Fibroblast of skin of scalp (primary cell): Measurements from ENCODE around the gene ERMAP.
"Not testable (repeated sequence)": the region's sequence is repeated elsewhere in the genome, so short reads cannot be mapped to it uniquely, and the experiment has no call there.

Experiments
- DNase-seq: peaks from one replicate; pipeline ENCODE4 v3.0.0-alpha.2; 2013

Gene ERMAP

DNA sequence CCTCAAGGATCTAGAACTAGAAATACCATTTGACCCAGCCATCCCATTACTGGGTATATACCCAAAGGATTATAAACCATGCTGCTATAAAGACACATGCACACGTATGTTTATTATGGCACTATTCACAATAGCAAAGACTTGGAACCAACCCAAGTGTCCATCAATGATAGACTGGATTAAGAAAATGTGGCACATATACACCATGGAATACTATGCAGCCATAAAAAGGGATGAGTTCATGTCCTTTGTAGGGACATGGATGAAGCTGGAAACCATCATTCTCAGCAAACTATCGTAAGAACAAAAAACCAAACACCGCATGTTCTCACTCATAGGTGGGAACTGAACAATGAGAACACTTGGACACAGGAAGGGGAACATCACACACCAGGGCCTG, 2.1 kb upstream of the ERMAP start:
- DNase-seq, result not testable (repeated sequence)

DNA sequence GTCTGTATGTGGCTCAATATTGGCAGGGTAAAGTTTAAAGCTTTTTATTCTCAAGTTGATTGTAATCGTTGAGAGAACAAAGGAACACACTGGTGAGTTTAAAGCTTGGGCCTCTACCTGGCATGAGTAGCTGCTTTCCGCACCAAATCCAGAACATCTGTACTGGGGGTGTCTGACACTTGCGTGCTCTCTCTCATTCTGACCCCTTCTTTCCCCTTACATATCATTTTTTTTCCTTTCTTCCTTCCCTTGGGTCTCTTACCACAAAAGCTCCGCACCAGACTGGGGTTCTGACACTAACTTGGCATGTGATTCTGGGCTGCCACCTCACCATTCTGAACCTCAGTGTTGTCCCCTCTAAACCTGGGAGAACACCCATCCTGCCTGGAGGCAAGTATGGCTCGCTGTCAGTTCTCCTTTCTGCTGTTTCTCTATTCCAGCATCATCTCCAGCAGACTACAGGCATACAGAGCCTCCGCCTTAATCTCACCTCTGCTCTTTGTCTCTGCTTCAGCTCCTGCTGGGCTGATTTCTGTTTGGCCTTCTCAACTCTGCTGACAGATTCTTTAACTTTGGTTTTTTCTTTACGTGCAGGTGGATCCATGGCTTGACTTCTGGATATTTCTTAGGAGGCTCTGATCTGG, 859 bp upstream of the ERMAP start:
- no peak for DNase-seq

GRCh38 chr1:42817440-42817767, 482 bp downstream of the ERMAP start:
- DNase-seq, result no peak

- DNase-seq, result no peak
Measured at GRCh38 chr1:42817976-42818375, 1.1 kb downstream of the ERMAP start.

- DNase-seq, result no peak
Measured at GRCh38 chr1:42820813-42821212, 3.9 kb downstream of the ERMAP start.

DNA sequence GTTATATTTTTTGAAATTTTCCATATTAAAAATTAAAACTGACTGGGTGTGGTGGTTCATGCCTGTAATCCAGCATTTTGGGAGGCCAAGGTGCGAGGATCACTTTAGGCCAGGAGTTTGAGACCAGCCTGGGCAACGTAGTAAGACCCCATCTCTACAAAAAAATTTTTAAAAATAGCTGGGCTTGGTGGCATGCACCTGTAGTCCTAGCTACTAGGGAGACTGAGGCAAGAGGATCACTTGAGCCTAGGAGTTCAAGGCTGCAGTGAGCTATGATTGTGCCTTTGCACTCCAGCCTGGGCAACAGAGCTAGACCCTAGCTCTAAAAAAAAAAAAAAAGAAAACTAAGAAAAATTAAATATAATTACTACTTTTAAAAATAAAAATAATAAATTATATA, 4.8 kb downstream of the ERMAP start:
- DNase-seq, result no peak

GRCh38 chr1:42822800-42823392, 6.0 kb downstream of the ERMAP start:
- peak; percentile 77 for DNase-seq

- DNase-seq, result no peak
Measured at GRCh38 chr1:42824481-42825035, 7.6 kb downstream of the ERMAP start.

- no peak for DNase-seq
Measured at GRCh38 chr1:42825036-42825851, 8.3 kb downstream of the ERMAP start.

DNA sequence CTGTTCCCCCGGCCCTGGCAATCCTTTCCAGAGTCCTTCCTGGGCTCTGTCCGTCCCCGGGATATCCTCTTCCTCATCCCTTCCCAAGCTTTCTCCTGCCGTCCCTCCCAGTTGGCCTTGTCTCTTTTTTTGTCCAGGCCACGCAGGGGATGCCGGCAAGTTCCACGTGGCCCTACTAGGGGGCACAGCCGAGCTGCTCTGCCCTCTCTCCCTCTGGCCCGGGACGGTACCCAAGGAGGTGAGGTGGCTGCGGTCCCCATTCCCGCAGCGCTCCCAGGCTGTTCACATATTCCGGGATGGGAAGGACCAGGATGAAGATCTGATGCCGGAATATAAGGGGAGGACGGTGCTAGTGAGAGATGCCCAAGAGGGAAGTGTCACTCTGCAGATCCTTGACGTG, 13.7 kb downstream of the ERMAP start:
- DNase-seq, result no peak

DNA sequence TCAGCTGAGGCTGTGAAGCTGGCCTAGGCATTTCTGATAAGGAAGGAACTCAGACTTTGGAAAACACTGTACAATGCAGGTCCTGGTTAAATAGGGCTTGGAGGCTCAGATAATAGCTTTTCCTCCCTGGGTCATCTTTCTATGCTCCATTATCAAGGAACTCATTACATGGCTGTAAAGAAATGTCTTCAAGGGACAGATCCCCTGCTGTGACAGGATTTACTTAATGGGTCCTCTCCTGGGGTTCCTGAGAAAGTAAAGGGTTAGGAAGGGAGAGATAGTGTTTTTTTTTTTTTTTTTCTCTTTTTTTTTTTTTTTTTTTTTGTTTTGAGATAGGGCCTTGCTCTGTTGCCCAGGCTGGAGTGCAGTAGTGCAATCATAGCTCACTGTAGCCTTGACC, 14.4 kb downstream of the ERMAP start:
- no peak for DNase-seq

DNA sequence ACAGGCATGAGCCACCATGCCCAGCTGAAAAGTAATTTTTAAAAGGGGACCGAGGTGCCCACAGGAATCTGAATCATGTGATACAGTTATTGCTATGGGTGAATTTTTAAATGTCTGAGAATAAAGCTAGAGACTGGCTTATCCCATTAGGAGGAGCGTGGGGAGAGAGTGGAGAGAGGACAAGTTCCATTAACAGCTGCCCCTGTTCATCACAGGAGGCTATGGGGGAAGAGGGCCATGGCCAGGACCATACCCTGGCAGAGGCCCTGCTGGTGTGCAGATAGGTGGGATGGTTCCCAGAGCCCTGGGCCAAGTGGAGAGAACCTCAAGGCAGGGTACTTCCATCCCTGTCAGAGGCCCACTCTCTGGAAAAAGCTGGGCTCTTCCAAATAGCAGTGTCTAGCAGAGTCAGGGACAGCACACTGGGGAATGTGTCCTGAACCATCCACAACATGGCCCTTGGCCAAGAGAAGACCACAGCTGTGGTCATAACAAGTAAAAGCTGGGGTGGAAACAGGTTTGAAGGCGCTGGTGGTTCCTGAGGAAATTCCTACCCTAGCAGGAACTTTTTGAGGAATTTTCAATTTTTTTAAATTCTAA, 15.8 kb downstream of the ERMAP start:
- DNase-seq, result peak; percentile 4

DNA sequence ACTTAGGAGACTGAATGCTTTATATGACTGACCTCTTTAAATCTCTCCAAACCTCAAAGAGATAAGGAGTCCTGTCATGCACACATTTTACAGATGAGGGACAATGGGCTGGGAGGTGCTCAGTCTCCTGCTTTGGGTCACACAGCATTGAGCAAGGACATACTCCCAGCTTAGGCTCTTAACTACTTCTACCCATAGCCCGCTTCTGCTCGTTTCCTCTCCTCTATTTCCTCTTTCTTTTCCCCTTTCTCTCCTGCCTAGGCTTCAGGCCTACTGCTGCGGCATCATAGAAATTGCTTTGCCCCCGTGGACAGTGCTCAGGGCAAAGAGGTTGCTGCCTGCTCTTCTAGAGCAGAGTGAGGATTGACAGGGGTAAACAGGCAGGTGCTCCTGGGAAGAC, 17.1 kb downstream of the ERMAP start:
- no peak for DNase-seq

DNA sequence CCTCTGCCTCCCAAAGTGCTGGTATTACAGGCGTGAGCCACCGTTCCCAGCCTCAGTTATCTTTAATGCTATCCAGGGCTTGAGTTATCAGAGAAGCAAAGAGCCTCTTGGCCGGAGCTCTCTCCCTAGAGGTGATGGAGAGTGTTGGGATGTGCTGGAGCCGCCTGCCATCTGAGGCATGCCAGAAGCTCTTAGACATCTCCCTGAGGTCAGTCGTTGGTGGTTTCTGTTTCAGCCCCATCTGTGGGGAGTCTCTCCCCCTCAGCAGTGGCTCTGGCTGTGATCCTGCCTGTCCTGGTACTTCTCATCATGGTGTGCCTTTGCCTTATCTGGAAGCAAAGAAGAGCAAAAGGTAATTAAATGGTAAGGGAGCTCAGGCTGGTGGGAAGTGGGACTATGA, 17.9 kb downstream of the ERMAP start:
- DNase-seq, result no peak

- no peak for DNase-seq
Measured at GRCh38 chr1:42835422-42835821, 18.5 kb downstream of the ERMAP start.

DNA sequence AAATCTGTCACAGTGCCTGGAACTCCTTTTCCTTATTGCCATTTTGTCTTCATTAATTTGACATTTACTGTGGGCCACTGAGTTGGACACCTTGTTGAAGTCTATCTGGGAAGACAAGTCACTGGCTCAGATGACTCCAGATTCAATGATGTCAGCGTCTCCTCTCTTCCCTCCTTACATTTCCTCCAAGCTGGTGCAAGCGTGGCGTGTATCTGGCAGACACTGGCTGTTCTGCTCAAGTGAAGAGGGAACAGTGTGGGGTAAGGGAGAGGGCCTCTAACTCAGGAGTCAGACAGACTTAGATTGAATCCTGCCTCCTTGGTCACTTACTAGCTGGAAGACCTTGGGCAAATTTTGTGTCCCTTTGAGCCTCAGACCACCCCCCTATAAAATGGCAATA, 20.8 kb downstream of the ERMAP start:
- DNase-seq, result no peak

GRCh38 chr1:42838482-42839190, 21.7 kb downstream of the ERMAP start:
- DNase-seq, result no peak

GRCh38 chr1:42841010-42841409, 24.1 kb downstream of the ERMAP start:
- no peak for DNase-seq

DNA sequence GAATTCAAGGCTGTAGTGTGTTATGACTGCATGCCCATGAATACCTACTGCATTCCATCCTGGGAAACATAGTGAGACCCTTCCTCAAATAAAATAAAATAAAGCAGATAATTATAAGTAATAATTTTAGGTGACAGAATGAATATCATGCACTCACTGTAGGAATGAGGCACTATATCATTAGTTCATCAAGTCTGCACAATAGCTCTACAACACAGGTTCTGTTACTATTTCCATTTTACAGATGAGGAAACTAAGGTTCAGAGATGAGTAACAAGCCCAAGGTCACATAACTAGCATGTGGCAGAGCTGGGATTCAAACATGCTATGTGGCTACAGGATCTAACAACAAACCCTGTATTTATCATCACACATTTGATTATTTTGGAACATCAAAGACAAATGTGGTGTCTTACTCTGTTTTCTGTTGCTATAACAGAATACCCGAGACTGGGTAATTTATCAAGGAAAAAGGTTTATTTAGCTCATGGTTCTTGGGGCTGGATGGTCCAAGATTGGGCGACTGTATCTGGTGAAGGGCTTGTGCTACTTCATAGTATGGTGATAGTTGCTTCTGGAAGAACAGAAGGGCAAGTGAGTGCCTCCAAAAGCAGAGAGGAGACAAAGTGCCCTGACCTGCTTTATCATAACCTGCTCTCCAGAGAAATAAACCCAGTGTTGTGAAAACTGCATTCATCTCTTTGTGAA, 24.7 kb downstream of the ERMAP start:
- DNase-seq, result no peak

DNA sequence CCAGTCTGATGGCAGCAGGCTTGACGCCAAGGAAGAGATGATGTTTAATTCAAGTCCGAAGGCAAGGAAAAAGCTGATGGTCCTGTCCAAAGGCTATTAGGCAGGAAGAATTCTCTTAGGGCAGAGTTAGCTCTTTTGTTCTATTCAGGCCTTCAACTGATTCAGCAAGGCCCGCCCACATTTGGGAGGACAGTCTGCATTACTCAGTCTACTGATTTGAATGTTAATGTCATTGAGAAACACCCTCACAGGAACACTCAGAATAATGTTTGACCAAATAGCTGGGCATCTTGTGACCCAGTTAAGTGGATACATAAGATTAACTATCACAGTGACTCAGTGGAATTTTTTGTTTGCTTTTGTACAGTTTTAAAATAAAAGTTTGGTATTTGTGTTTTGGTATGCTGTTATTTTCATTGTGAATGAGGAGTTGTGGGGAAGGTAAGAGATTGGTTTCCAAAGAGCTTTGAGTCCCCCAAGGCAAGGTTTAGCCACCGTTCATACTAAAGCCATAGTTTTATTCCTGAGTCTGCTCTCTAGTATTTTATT, 27.7 kb downstream of the ERMAP start:
- no peak for DNase-seq

DNA sequence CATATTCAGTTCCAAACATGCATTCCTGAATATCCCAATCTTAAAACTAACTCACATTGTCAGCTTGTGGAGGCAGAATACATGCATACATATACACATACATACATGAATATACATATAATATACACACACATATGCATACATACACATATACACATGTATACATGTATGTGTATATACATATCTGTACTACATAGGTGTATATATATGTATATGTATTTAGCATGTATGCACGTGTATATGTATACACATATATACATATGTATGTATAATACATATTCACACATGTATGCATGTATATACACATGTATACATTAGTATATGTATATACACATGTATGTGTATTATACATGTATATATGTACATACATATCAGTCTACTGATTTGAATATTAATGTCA, 28.3 kb downstream of the ERMAP start:
- DNase-seq, result no peak

- DNase-seq, result no peak
Measured at GRCh38 chr1:42845866-42846256, 28.9 kb downstream of the ERMAP start.
